NCI-H524 (cell line): ENCODE data around the gene CNOT1.

Experiments
- DNase-seq, 2 experiments: peaks; one replicate each; lab custom pipeline; 2025; lab: John Stamatoyannopoulos, UW

Gene CNOT1

GRCh38 chr16:58481226-58481869 is 148.3 kb downstream of the CNOT1 start:
- no peak for DNase-seq

GRCh38 chr16:58478427-58478826 is 151.2 kb downstream of the CNOT1 start:
- DNase-seq, result no peak

- no peak for DNase-seq
Observed at GRCh38 chr16:58476791-58477190, 152.8 kb downstream of the CNOT1 start.

- no peak for DNase-seq
Observed at GRCh38 chr16:58475091-58475619, 154.5 kb downstream of the CNOT1 start.

- no peak for DNase-seq
Observed at GRCh38 chr16:58474296-58474695, 155.3 kb downstream of the CNOT1 start.

- no peak for DNase-seq
Observed at GRCh38 chr16:58472827-58473226, 156.8 kb downstream of the CNOT1 start.

- DNase-seq, result no peak
Observed at GRCh38 chr16:58472266-58472665, 157.4 kb downstream of the CNOT1 start.

- DNase-seq, result peak; percentile 32 to 57
Observed at GRCh38 chr16:58471209-58471975, 158.2 kb downstream of the CNOT1 start.
